Psoas muscle (tissue), 8 donors: ENCODE measurements around the gene BRPF1. TPM values are rescaled to one million over a fixed set of nuclear protein-coding genes. Genes with fewer than 3 reads are reported as not detected.
"Not testable (repeated sequence)": the region's sequence is repeated elsewhere in the genome, so short reads cannot be mapped to it uniquely, and the experiment has no call there.

Experiments
- ATAC-seq, 4 donors: fragments of 200-7000 bp; cut with Tn5 transposase; one replicate each; pipeline ENCODE4 v1.9.1; 2020; ENCODE audit warnings: moderate library complexity in 3 of 4, mild to moderate bottlenecking in 2 of 4
- DNase-seq, 2 donors: peaks; one replicate each; pipeline ENCODE4 v3.0.0-alpha.2; 2020
- H3K27ac ChIP-seq: fragments of 200-600 bp; one replicate; pipeline ENCODE4 v1.8.0; 2022
- H3K27me3 ChIP-seq, 3 donors: fragments of 200-600 bp in 1 of 3; one replicate each; pipeline versions ENCODE4 v1.6.1 to v1.8.0; 2013 to 2022; ENCODE audit warnings: low read length in 2 of 3, mild to moderate bottlenecking in 2 of 3, moderate library complexity in 1 of 3; ENCODE audit not compliant: insufficient read depth in 3 of 3
- H3K36me3 ChIP-seq, 2 donors: fragments of 200-600 bp in 1 of 2; one replicate each; pipeline versions ENCODE4 v1.6.1 to v1.8.0; 2013 to 2022; ENCODE audit warnings: low read depth in 1 of 2, mild to moderate bottlenecking in 1 of 2, moderate library complexity in 1 of 2; ENCODE audit not compliant: insufficient read depth in 1 of 2
- H3K4me1 ChIP-seq: fragments of 200-600 bp; one replicate; pipeline ENCODE4 v1.8.0; 2022
- H3K4me3 ChIP-seq: fragments of 200-600 bp; one replicate; pipeline ENCODE4 v1.8.0; 2022; ENCODE audit warnings: mild to moderate bottlenecking
- H3K9me3 ChIP-seq: fragments of 200-600 bp; one replicate; pipeline ENCODE4 v1.8.0; 2022
- WGBS, 3 donors: extraction: QIAGEN DNeasy Blood & Tissue Kit; methylation state at CpG; one replicate each; pipeline versions ENCODE4 v1.1.6 to v1.1.7; 2013; 5-methylcytosine and 5-hydroxymethylcytosine counted together
- intact Hi-C, 2 donors: fragments of 100-400 bp; cut with DNase I; formaldehyde crosslinking; loops; one replicate each; pipeline versions ENCODE4 v1.11.0 to v1.14.2; 2022
- polyA plus RNA-seq, 3 donors: library from polyadenylated mRNA; stranded (reverse); fragments of 200-250 nt; gene quantifications; one replicate each; pipeline ENCODE4 v1.2.3, GENCODE V29; 2013
- total RNA-seq, 4 donors: library from RNA; stranded (reverse); fragmentation: NEBNext Ultra II Directional in 2 of 4; extraction: Animal tissue kit (Norgen Biotek cat#: 25700) in 2 of 4; gene quantifications; one replicate each; pipeline versions ENCODE4 v1.2.1 to v1.2.4, GENCODE V29; 2021 to 2023
- TF ChIP-seq, protein P1 (sequence below): fragments of 200-600 bp; IDR thresholded peaks from one replicate; pipeline ENCODE4 v1.8.0; 2022; ENCODE audit warnings: antibody characterized with exemption
- donor health status: healthy with polysubstance abuse.
- donor health status: DM: no; HTN: no; CAD: no; lungs with moderate emphysema.
- donor health status: Bipolar disorder and iron deficiency.
- donor health status: healthy.
- donor health status: DM: yes; HTN: yes; CAD: no.
- donor health status: DM: no; HTN: no; CAD: no.
- donor health status: DM: no; HTN: no; CAD: no.
- donor health status: DM: yes; HTN: yes; CAD: no.

The BRPF1 gene
- total and polyA plus RNA-seq, 7 donors = 6.8 to 16.1 (median 9.9) TPM

DNA sequence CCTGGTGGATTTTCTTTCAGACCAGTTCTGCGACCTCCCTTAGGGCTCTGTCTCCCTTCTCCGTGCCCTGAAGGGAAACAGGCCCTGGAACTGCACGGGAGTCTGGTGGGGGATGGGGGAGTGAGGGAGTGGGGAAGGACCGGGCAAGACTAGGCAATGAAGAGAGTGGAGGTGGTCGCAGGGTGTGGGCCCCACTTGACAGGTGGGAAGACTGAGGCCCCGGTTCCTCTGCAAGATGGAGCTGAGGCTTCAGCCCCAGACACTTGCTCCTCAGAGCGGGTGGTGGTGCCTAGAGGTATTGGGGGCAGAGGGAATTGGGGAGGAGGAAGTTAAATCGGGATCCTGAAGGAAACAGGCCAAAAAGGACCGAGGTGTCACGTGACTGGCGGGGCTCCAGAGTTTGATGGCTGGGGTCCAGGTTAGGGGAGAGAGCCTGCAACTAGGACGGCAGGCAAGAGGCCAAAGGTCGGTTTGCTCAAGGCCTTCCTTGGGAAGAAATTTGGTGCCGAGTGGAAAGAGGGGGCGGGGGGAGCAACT is 38.8 kb downstream of the BRPF1 start:
- Histone ChIP-seq H3K27me3 (peaks cover 0 to 5% (median 0%) of the 10 kb centered on the region in 3 donors), H3K9me3 (no peaks in the 10 kb centered on the region), H3K4me1 (no peaks in the 10 kb centered on the region), H3K36me3 (peaks cover 0 to 5% of the 10 kb centered on the region in 2 donors), H3K27ac (peak overlapping the region; percentile 64), H3K4me3 (peak overlapping the region; percentile 71)
- intact Hi-C loops = no loop called here
- DNase-seq (peak; percentile 91 to 95), ATAC-seq (peak; percentile 7 to 52 (median 32))
- 11 to 12% (median 12%) methylated on average over 15 of the region's 15 CpGs for WGBS, 3 donors
- TF ChIP-seq, protein P1, sequence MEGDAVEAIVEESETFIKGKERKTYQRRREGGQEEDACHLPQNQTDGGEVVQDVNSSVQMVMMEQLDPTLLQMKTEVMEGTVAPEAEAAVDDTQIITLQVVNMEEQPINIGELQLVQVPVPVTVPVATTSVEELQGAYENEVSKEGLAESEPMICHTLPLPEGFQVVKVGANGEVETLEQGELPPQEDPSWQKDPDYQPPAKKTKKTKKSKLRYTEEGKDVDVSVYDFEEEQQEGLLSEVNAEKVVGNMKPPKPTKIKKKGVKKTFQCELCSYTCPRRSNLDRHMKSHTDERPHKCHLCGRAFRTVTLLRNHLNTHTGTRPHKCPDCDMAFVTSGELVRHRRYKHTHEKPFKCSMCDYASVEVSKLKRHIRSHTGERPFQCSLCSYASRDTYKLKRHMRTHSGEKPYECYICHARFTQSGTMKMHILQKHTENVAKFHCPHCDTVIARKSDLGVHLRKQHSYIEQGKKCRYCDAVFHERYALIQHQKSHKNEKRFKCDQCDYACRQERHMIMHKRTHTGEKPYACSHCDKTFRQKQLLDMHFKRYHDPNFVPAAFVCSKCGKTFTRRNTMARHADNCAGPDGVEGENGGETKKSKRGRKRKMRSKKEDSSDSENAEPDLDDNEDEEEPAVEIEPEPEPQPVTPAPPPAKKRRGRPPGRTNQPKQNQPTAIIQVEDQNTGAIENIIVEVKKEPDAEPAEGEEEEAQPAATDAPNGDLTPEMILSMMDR = no peak

GRCh38 chr3:9771007-9771406 is 39.5 kb downstream of the BRPF1 start:
- H3K36me3 ChIP-seq, H3K4me3 ChIP-seq, DNase-seq, H3K27ac ChIP-seq, intact Hi-C loops, H3K27me3 ChIP-seq, ATAC-seq, H3K4me1 ChIP-seq, H3K9me3 ChIP-seq: not testable (repeated sequence)
- 86 to 93% (median 91%) methylated on average over 2 of the region's 2 CpGs for WGBS, 3 donors

GRCh38 chr3:9776896-9777693 is 45.6 kb downstream of the BRPF1 start:
- Histone ChIP-seq H3K4me3 (no peak overlapping the region), H3K4me1 (no peaks in the 10 kb centered on the region)
- TF ChIP-seq, protein P1 = no peak

GRCh38 chr3:9777694-9778021 is 46.1 kb downstream of the BRPF1 start:
- Histone ChIP-seq H3K4me3 (no peak overlapping the region), H3K27me3 (no peaks in the 10 kb centered on the region), H3K4me1 (no peaks in the 10 kb centered on the region), H3K27ac (no peak overlapping the region), H3K9me3 (no peaks in the 10 kb centered on the region), H3K36me3 (peaks cover 4 to 32% of the 10 kb centered on the region in 2 donors)
- no peak for ATAC-seq
- TF ChIP-seq, protein P1 = no peak
- DNase-seq = no peak
- 91 to 100% (median 92%) methylated on average over 1 of the region's 1 CpG for WGBS, 3 donors
- intact Hi-C loops = no loop called here

More at GRCh38 chr3:9776896-9777693, 45.6 kb downstream of the BRPF1 start:
- 69 to 83% (median 76%) methylated on average over 5 of the region's 5 CpGs for whole genome bisulfite sequencing, 3 donors
- Histone ChIP-seq H3K9me3 (no peaks in the 10 kb centered on the region), H3K36me3 (peaks cover 4 to 27% of the 10 kb centered on the region in 2 donors), H3K27me3 (no peaks in the 10 kb centered on the region), H3K27ac (no peak overlapping the region)
- DNase-seq (no peak), ATAC-seq (no peak)
- intact Hi-C loops = no loop called here
